HCT116 (cell line): ENCODE data around the gene TCERG1L.

Experiments used
- CEBPB ChIP-seq: IDR thresholded peaks from 2 replicates; pipeline ENCODE4 v1.6.1; 2012; ENCODE audit warnings: low read depth
- ELF1 ChIP-seq: IDR thresholded peaks from 2 replicates; pipeline ENCODE4 v1.6.1; 2012; ENCODE audit warnings: low read depth, borderline replicate concordance
- EZH2 ChIP-seq: fragments of 200-600 bp; sonication (generic); IDR thresholded peaks from 2 replicates; pipeline ENCODE4 v1.6.1; 2017; ENCODE audit warnings: antibody characterized with exemption, mixed run types
- EZH2phosphoT487 ChIP-seq: fragments of 200-600 bp; IDR thresholded peaks from 2 replicates; pipeline ENCODE4 v1.6.1; 2018; ENCODE audit warnings: antibody characterized with exemption, borderline replicate concordance
- FOSL1 ChIP-seq: IDR thresholded peaks from 2 replicates; pipeline ENCODE4 v1.6.1; 2012; ENCODE audit warnings: low read depth
- POLR2A ChIP-seq: IDR thresholded peaks from 2 replicates; pipeline ENCODE4 v1.7.0; 2011; ENCODE audit warnings: borderline replicate concordance; ENCODE audit not compliant: insufficient read depth, insufficient read length; ENCODE audit errors: extremely low read depth
- POLR2AphosphoS5 ChIP-seq: IDR thresholded peaks from 2 replicates; pipeline ENCODE4 v1.6.1; 2011; ENCODE audit warnings: mild to moderate bottlenecking, low read depth, low read length, moderate library complexity
- SIN3A ChIP-seq: IDR thresholded peaks from 2 replicates; pipeline ENCODE4 v1.6.1; 2012; ENCODE audit warnings: low read depth
- SP1 ChIP-seq: IDR thresholded peaks from 2 replicates; pipeline ENCODE4 v1.6.1; 2012; ENCODE audit warnings: low read depth
- SRF ChIP-seq: IDR thresholded peaks from 2 replicates; pipeline ENCODE4 v1.6.1; 2012; ENCODE audit warnings: low read depth
- YY1 ChIP-seq: IDR thresholded peaks from 2 replicates; pipeline ENCODE4 v1.6.1; 2011; ENCODE audit warnings: low read length, low read depth, moderate library complexity, mild to moderate bottlenecking; ENCODE audit not compliant: insufficient replicate concordance; ENCODE audit errors: extremely low read depth
- TF ChIP-seq, protein P1 (sequence below), 3 experiments: fragments of 200-600 bp in 1 of 3; sonication (generic) in 1 of 3; IDR thresholded peaks in 2 of 3; conservative IDR thresholded peaks in 1 of 3; 2 replicates each; pipeline ENCODE4 v1.5.1; 2012 to 2017; ENCODE audit warnings: low read depth in 2 of 3, low read length in 2 of 3, antibody characterized with exemption in 1 of 3, borderline replicate concordance in 1 of 3, control low read depth in 1 of 3, mild to moderate bottlenecking in 1 of 3, mixed read lengths in 1 of 3, mixed run types in 1 of 3, moderate library complexity in 1 of 3; ENCODE audit not compliant: insufficient read depth in 1 of 3
- TF ChIP-seq, protein P2 (sequence below): IDR thresholded peaks from 2 replicates; pipeline ENCODE4 v1.6.1; 2012

DNA sequence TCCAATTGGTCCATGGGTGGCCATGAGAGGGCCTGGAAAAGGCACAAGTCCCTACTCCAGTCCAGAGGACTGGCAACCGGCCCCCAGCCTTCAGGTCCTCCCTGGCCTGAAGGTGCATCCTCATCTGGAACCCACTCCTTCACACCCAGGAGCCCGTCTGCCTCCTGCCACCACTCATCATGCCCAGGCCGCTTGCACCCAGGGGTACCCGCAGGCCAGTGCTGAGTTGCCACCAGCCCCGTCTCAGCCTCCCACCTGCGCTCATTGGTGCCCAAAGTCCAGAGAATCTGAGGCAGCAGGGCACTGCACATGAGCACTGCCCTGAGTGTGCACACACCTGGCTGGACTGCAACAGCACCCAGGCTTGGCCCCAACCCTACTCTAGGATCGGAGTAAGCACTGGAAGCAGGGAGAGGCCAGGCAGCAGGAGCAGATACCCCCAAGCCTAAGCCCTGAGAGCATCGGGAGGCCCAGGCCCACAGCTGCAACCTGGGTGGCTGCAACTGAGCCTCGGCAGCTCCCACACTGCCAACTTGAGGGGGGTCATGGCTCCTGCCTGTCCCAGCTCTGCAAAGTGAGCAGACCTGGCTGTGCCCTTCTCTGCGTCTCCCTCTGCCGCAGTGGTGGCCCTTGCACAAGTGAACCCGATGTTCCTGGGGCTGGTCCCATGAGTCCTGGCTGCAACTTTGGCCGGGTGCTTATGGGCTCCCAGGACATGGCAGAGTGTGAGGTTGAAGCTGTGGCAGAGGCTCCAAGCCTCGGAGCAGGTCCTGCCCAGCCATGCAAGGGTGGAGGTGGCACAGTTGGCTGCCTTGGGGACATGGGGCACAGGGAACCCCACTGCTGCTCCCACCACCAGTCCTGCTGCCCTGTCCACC lies 44.3 kb downstream of the TCERG1L start:
- TF ChIP-seq POLR2A (no peak), FOSL1 (no peak), ELF1 (no peak), CEBPB (no peak), SP1 (no peak), EZH2 (no peak), SIN3A (no peak), YY1 (no peak), EZH2phosphoT487 (no peak), SRF (no peak), POLR2AphosphoS5 (no peak)
- TF ChIP-seq, protein P1, sequence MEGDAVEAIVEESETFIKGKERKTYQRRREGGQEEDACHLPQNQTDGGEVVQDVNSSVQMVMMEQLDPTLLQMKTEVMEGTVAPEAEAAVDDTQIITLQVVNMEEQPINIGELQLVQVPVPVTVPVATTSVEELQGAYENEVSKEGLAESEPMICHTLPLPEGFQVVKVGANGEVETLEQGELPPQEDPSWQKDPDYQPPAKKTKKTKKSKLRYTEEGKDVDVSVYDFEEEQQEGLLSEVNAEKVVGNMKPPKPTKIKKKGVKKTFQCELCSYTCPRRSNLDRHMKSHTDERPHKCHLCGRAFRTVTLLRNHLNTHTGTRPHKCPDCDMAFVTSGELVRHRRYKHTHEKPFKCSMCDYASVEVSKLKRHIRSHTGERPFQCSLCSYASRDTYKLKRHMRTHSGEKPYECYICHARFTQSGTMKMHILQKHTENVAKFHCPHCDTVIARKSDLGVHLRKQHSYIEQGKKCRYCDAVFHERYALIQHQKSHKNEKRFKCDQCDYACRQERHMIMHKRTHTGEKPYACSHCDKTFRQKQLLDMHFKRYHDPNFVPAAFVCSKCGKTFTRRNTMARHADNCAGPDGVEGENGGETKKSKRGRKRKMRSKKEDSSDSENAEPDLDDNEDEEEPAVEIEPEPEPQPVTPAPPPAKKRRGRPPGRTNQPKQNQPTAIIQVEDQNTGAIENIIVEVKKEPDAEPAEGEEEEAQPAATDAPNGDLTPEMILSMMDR (IDR thresholded peaks at IDR 0.05 in 2 of 3, conservative IDR thresholded peaks at IDR 0.05 in 1 of 3; ENCODE audit: borderline replicate concordance in 1 of 3, insufficient read depth in 1 of 3, low read depth in 2 of 3, low read length in 2 of 3), result no peak
- TF ChIP-seq, protein P2, sequence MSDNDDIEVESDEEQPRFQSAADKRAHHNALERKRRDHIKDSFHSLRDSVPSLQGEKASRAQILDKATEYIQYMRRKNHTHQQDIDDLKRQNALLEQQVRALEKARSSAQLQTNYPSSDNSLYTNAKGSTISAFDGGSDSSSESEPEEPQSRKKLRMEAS, result no peak
